GM12865 (cell line): Measurements from ENCODE around the gene LORICRIN.

Experiments
- DNase-seq: peaks from one replicate; pipeline ENCODE4 v3.0.0; 2010; ENCODE audit warnings: low read depth
- H3K4me3 ChIP-seq: 2 replicates; pipeline ENCODE4 v1.5.1; 2011; ENCODE audit warnings: mild to moderate bottlenecking, low read depth, low read length, control low read depth
- CTCF ChIP-seq: IDR thresholded peaks from 2 replicates; pipeline ENCODE4 v1.5.1; 2011; ENCODE audit warnings: low read length, control low read depth, low read depth, inconsistent platforms; ENCODE audit not compliant: insufficient read depth; ENCODE audit errors: missing control alignments

Gene LORICRIN

DNA sequence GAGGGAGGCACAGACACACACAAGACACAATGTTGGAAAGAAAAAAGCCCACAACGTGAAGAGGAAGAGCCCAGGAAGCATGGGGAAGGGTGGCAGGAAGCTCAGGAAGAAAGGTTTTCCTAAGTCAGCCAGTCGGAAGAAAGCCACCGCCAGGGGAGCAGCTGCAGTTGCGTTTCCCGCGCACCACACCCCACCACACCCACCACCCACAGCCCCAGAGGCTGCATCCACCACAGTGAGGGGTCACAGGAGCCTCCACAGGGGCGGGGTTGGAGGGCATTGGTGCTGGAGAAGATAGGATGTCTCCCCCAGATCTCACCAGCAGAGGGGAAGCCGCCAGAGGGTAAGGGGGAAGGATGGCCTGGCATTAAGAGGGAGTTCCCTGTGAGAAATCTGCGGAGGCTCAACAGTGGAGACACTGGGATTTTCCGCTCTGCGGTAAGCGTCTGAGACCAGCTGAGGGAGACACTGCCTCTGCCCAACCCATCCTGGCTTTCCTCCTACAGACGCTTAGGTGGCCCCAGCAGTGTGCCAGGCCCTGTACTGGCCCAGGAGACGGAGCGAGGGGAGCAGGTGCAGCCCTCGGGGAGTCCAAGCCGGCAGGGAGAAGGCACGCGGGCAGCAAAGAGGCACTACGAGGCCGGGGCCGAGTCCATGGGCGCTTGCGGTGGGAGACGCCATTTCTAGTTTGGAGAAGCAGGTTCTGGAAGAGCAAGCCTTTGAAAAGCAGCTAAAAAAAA, 33.4 kb downstream of the LORICRIN start:
- TF ChIP-seq CTCF = no peak
- no peak for DNase-seq
- H3K4me3 ChIP-seq = no peak overlapping the region

- no peak overlapping the region for H3K4me3 ChIP-seq
- TF ChIP-seq CTCF = no peak
- no peak for DNase-seq
Measured at GRCh38 chr1:153293480-153293775, 33.9 kb downstream of the LORICRIN start.

GRCh38 chr1:153293851-153294250, 34.4 kb downstream of the LORICRIN start:
- TF ChIP-seq CTCF = no peak
- no peak for DNase-seq
- H3K4me3 ChIP-seq = no peak overlapping the region

- TF ChIP-seq CTCF = no peak
- DNase-seq = no peak
- H3K4me3 ChIP-seq = no peak overlapping the region
Measured at GRCh38 chr1:153302308-153302707, 42.8 kb downstream of the LORICRIN start.

DNA sequence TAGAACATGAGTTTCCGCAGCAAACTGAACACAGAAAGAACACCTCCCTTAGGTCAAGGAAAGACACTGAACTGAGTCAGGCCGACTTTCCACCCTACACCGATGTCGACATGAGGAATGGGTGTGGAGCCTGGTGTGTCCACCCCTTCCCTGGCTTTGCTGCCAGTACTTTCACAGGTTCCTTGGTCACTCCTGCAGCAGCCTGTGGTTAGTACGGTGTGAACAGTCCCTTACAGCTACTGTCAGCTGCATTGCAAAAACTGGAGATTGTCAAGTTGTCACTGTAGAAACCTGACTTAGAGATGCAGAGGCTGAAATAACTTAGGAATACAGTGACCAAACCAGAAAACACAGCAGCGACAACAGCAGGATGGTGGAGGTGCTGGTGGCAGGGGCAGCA, 46.2 kb downstream of the LORICRIN start:
- TF ChIP-seq CTCF = no peak
- H3K4me3 ChIP-seq = no peak overlapping the region
- no peak for DNase-seq

DNA sequence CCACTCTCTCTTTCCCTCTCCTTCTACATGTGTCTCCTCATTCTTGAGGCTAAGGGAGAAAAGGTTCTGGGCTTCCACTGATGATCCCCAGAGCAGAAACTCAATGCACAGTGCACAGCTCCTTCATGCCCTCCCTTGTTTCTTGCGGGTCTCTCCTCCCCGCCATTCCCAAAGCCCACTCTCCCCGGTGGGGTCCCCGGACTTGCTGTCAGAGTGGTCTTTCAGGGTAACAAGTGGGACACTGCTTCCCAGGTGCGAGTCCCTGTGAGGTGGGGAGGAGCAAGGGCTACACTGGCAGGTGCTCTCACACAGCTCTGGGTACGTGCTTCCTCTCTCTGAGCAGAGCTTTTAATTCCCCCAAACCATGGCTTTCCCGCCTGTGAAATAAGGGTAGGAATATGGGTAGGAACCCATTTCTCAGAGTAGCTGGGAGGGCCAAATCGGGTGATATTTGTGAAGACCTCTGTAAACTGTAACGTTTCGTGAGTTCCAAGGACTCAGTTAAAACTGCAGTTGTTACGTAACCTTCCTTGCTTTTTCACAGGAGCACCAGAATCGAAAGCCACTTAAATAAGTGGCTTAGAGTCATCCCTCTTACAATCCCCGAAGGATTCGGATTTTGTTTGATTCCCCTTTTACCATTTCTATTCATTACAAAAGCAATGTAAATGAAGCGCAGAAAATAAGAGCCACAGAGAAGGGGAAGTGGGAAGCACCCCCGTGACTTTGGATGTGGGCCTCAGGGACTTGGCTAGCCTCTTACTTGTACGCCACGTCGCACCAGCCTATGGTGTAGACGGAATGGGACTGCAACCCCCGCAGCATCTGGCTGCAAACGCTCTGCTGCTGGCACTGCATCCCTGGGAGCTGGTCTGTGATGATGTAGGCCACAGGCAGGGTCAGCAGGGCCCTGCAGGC, 47.1 kb downstream of the LORICRIN start:
- DNase-seq = no peak

More for the DNA sequence above, 47.1 kb downstream of the LORICRIN start:
- H3K4me3 ChIP-seq = no peak overlapping the region
- TF ChIP-seq CTCF = no peak
